ENCODE measurements around the gene TAPT1.

TAPT1 gene

DNA sequence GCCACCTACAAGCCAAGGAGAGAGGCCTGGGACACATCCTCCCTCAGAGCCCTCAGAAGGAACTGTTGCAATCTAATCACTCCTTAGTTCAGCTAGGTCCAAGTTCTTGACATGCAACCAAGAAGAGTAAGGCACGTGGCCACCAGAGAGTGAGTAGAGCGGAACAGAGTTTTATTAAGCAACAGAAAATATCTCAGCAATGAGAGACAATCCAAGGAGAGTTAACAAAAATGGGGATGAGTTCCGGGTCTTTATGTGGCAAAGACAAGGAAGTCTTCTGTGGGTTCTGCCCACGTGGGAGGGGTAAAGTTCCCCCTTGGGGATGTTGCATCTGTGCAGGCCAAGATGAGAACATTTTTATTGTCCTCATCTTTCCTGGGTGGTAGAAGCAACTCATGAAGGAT, 104.0 kb downstream of the TAPT1 start:
- TF ChIP-seq CTCF (IDR thresholded peaks at IDR 0.05; ENCODE audit: extremely low read depth, missing control alignments) = no peak
- DNase-seq (ENCODE audit: low spot score) = no peak

GRCh38 chr4:16120720-16121119, 105.6 kb downstream of the TAPT1 start:
- TF ChIP-seq CTCF (IDR thresholded peaks at IDR 0.05; ENCODE audit: extremely low read depth, missing control alignments) = no peak

GRCh38 chr4:16119981-16120380, 106.3 kb downstream of the TAPT1 start:
- no peak for DNase-seq (ENCODE audit: low spot score)
- no peak for TF ChIP-seq CTCF (IDR thresholded peaks at IDR 0.05; ENCODE audit: extremely low read depth, missing control alignments)

More at GRCh38 chr4:16120720-16121119, 105.6 kb downstream of the TAPT1 start:
- DNase-seq (ENCODE audit: low spot score) = peak; percentile 32

DNA sequence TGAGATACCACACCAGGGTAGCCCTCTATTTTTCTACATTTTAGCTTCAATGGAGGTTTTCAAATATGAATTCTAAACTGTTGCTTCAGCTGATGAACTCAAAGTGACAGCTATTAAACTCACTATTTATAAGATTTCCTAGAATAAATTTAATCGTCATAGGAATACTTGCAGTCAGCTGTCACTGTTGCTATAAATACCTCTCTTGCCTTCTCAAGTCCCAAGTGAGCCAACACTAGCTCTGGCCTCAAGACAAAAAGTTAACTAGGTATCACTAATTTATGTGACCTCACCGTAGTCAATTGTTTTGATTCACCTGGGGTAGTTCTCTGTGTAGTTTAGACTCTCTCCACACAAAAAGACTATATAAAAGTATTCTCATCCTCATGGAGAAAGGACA, 108.2 kb downstream of the TAPT1 start:
- DNase-seq (ENCODE audit: low spot score) = no peak
- no peak for TF ChIP-seq CTCF (IDR thresholded peaks at IDR 0.05; ENCODE audit: extremely low read depth, missing control alignments)

- DNase-seq (ENCODE audit: low spot score) = no peak
- no peak for TF ChIP-seq CTCF (IDR thresholded peaks at IDR 0.05; ENCODE audit: extremely low read depth, missing control alignments)
These were observed 109.1 kb downstream of the TAPT1 start for GRCh38 chr4:16117164-16117563.

DNA sequence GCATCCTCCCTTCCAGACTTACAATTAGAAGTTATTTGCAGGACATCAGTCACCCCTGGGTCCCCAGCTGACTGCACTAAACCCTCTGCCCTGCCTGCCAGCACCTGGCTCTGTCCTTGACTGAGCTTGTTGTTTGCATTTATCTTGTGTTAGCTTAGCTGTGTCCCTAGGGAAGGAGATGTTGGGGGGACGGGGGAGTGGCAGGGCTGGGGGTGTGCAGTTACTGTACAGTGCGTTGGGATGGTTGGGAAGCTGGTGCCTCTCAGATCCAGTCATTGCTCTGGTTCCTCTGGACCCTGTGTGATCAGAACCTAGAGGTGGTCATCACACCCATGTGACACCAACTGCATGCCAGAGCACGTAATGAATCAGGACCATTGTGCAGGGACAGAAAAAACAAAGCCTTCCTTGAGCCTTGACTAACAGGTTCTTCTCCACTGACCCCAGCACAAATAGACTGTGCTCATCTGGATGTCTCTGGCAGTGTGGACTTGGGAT, 109.7 kb downstream of the TAPT1 start:
- no peak for DNase-seq (ENCODE audit: low spot score)

DNA sequence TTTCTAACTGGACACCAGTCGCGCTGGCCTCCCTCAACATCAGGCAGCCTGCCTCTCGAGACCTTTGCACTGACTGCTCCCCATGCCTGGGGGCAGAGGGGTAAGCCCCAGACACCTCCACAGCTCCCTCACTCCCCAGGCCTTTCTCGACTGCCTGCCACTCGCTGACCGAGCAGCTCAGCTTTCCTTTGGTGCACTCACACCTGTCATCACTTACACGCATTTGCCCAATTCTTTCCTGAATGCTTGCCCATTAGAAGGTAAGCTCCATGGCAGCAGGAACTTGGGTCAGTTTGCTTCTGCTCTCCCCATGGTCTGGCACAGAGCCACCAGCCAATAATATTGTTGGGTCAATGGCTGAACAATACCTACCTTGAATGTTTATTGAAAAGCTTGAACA, 110.3 kb downstream of the TAPT1 start:
- no peak for TF ChIP-seq CTCF (IDR thresholded peaks at IDR 0.05; ENCODE audit: extremely low read depth, missing control alignments)
- no peak for DNase-seq (ENCODE audit: low spot score)

More for the DNA sequence above, 109.7 kb downstream of the TAPT1 start:
- no peak for TF ChIP-seq CTCF (IDR thresholded peaks at IDR 0.05; ENCODE audit: extremely low read depth, missing control alignments)
